GM12878 (cell line): ENCODE data around the gene SLC18A3. TPM values are rescaled to one million over a fixed set of nuclear protein-coding genes. Genes with fewer than 3 reads are reported as not detected.

Experiments
- ATAC-seq: fragments of 200-7000 bp; cut with Tn5 transposase; 3 replicates; pipeline ENCODE4 v1.9.1; 2020; ENCODE audit warnings: mild to moderate bottlenecking, moderate library complexity
- BruUV-seq: library from RNA; stranded (reverse); fragments of 400-500 nt; replicated peaks from 2 replicates; lab custom pipeline; 2021; lab: Mats Ljungman, UMichigan
- CTCF ChIA-PET: fragments of 300-600 bp; sonication (Branson Sonifier 250); formaldehyde crosslinking; extraction: SDS; loops from one replicate; lab custom pipeline; 2021; ENCODE audit warnings: inconsistent platforms; lab: Yijun Ruan, JAX
- POLR2A ChIA-PET: fragments of 350-600 bp; formaldehyde crosslinking; extraction: SDS; loops from one replicate; lab custom pipeline; 2021; ENCODE audit warnings: inconsistent platforms; lab: Charles Lee
- RAD21 ChIA-PET: fragments of 300-600 bp; sonication (Branson Sonifier 250); formaldehyde crosslinking; loops from one replicate; lab custom pipeline; 2023; ENCODE audit warnings: antibody characterized with exemption; ENCODE audit not compliant: unreplicated experiment; lab: Charles Lee
- SMC1A ChIA-PET: fragments of 300-600 bp; sonication (Branson Sonifier 250); formaldehyde crosslinking; loops from one replicate; lab custom pipeline; 2023; ENCODE audit not compliant: unreplicated experiment, uncharacterized antibody; lab: Charles Lee
- DNase-seq: peaks from one replicate; pipeline ENCODE4 v3.0.0-alpha.2; 2011; ENCODE audit warnings: low read depth, low spot score
- FAIRE-seq: peaks from 3 replicates; lab custom pipeline; 2011; peaks lifted over from hg19 to GRCh38; lab: Jason Lieb, UNC
- H2AFZ ChIP-seq: 2 replicates; pipeline ENCODE4 v1.6.0; 2011; ENCODE audit warnings: low read depth, low read length, control low read depth; ENCODE audit not compliant: control insufficient read depth
- H3K27ac ChIP-seq: 2 replicates; pipeline ENCODE4 v1.5.1; 2011; ENCODE audit warnings: control low read depth; ENCODE audit not compliant: control insufficient read depth, insufficient read depth
- H3K27me3 ChIP-seq, 2 experiments: replicated peaks in 1 of 2; 2 replicates each; pipeline versions ENCODE4 v1.6.0 to v1.6.1; 2011; ENCODE audit warnings: low read length in 1 of 2; ENCODE audit not compliant: control insufficient read depth in 2 of 2, insufficient read depth in 2 of 2
- H3K36me3 ChIP-seq, 2 experiments: 2 replicates each; pipeline ENCODE4 v1.5.1; 2011; ENCODE audit warnings: low read length in 1 of 2; ENCODE audit not compliant: control insufficient read depth in 2 of 2, insufficient read depth in 2 of 2
- H3K4me1 ChIP-seq: 2 replicates; pipeline ENCODE4 v1.6.1; 2011; ENCODE audit warnings: mild to moderate bottlenecking, low read length, moderate library complexity, mixed read lengths; ENCODE audit not compliant: control insufficient read depth, insufficient read depth
- H3K4me2 ChIP-seq: 2 replicates; pipeline ENCODE4 v1.6.0; 2011; ENCODE audit warnings: control low read depth; ENCODE audit not compliant: control insufficient read depth, insufficient read depth
- H3K4me3 ChIP-seq: fragments of 200-600 bp; sonication (generic); 2 replicates; pipeline ENCODE4 v1.5.1; 2016
- H3K79me2 ChIP-seq: 2 replicates; pipeline ENCODE4 v1.6.0; 2011; ENCODE audit warnings: low read length; ENCODE audit not compliant: control insufficient read depth, insufficient read depth
- H3K9ac ChIP-seq: 2 replicates; pipeline ENCODE4 v1.8.0; 2011; ENCODE audit warnings: low read length, control low read depth, mixed read lengths; ENCODE audit not compliant: control insufficient read depth, insufficient read depth
- H3K9me3 ChIP-seq: replicated peaks from 3 replicates; pipeline ENCODE4 v1.5.1; 2011; ENCODE audit warnings: mild to moderate bottlenecking, low read length; ENCODE audit not compliant: control insufficient read depth, insufficient read depth
- H4K20me1 ChIP-seq: 2 replicates; pipeline ENCODE4 v1.6.0; 2011; ENCODE audit not compliant: control insufficient read depth, insufficient read depth
- BACH1 ChIP-seq: fragments of 450-650 bp; IDR thresholded peaks from 2 replicates; pipeline ENCODE4 v1.6.1; 2017; ENCODE audit warnings: mild to moderate bottlenecking, borderline replicate concordance
- BHLHE40 ChIP-seq, 2 experiments: fragments of 450-650 bp in 1 of 2; IDR thresholded peaks; 2 replicates each; pipeline ENCODE4 v1.6.1; 2011 to 2017; ENCODE audit warnings: low read depth in 2 of 2, borderline replicate concordance in 1 of 2, improper control_type of control experiment in 1 of 2, low read length in 1 of 2, mild to moderate bottlenecking in 1 of 2
- FOXK2 ChIP-seq: fragments of 450-650 bp; IDR thresholded peaks from 2 replicates; pipeline ENCODE4 v1.6.1; 2017; ENCODE audit warnings: mild to moderate bottlenecking, moderate library complexity
- FOXM1 ChIP-seq: IDR thresholded peaks from 2 replicates; pipeline ENCODE4 v1.6.1; 2012; ENCODE audit warnings: low read depth, mild to moderate bottlenecking, inconsistent platforms, low read length, moderate library complexity
- IRF3 ChIP-seq: fragments of 450-650 bp; IDR thresholded peaks from 2 replicates; pipeline ENCODE4 v1.6.1; 2014; ENCODE audit warnings: mild to moderate bottlenecking
- LARP7 ChIP-seq: fragments of 450-650 bp; IDR thresholded peaks from 2 replicates; pipeline ENCODE4 v1.6.1; 2017; ENCODE audit warnings: mild to moderate bottlenecking
- MEF2A ChIP-seq: IDR thresholded peaks from 2 replicates; pipeline ENCODE4 v1.6.1; 2011; ENCODE audit warnings: low read depth, mild to moderate bottlenecking, low read length, moderate library complexity; ENCODE audit not compliant: insufficient read depth
- MTA3 ChIP-seq: IDR thresholded peaks from 2 replicates; pipeline ENCODE4 v1.6.1; 2012; ENCODE audit warnings: low read length, inconsistent platforms, borderline replicate concordance
- POU2F2 ChIP-seq: IDR thresholded peaks from 3 replicates; pipeline ENCODE4 v1.6.1; 2011; ENCODE audit warnings: low read depth, mild to moderate bottlenecking, low read length, borderline replicate concordance
- RB1 ChIP-seq: fragments of 450-650 bp; formaldehyde crosslinking; IDR thresholded peaks from 2 replicates; pipeline ENCODE4 v1.6.1; 2017; ENCODE audit warnings: mild to moderate bottlenecking, borderline replicate concordance
- RELB ChIP-seq: fragments of 450-650 bp; IDR thresholded peaks from 2 replicates; pipeline ENCODE4 v1.6.1; 2017; ENCODE audit warnings: low read depth, mild to moderate bottlenecking, moderate library complexity
- SREBF1 ChIP-seq: IDR thresholded peaks from 2 replicates; pipeline ENCODE4 v1.6.1; 2012; ENCODE audit warnings: mild to moderate bottlenecking, low read length
- STAT3 ChIP-seq: IDR thresholded peaks from 2 replicates; pipeline ENCODE4 v1.6.1; 2011; ENCODE audit warnings: low read depth, low read length, improper control_type of control experiment
- TBL1XR1 ChIP-seq: IDR thresholded peaks from 2 replicates; pipeline ENCODE4 v1.6.1; 2012; ENCODE audit warnings: low read depth, low read length, improper control_type of control experiment
- USF1 ChIP-seq: IDR thresholded peaks from 2 replicates; pipeline ENCODE4 v1.6.1; 2011; ENCODE audit warnings: borderline replicate concordance, low read depth, mild to moderate bottlenecking, moderate library complexity, mixed read lengths, low read length; ENCODE audit not compliant: insufficient read depth; ENCODE audit errors: extremely low read length
- WRNIP1 ChIP-seq: IDR thresholded peaks from 2 replicates; pipeline ENCODE4 v1.6.1; 2011; ENCODE audit warnings: low read depth, low read length, improper control_type of control experiment, borderline replicate concordance
- YY1 ChIP-seq: IDR thresholded peaks from 2 replicates; pipeline ENCODE4 v1.6.1; 2011; ENCODE audit warnings: low read depth, mild to moderate bottlenecking, low read length
- ZBTB40 ChIP-seq: fragments of 450-650 bp; IDR thresholded peaks from 2 replicates; pipeline ENCODE4 v1.6.1; 2016; ENCODE audit warnings: mild to moderate bottlenecking, moderate library complexity, borderline replicate concordance
- ZNF622 ChIP-seq: fragments of 450-650 bp; IDR thresholded peaks from 2 replicates; pipeline ENCODE4 v1.6.1; 2017; ENCODE audit warnings: mild to moderate bottlenecking, inconsistent platforms
- WGBS: methylation state at CpG from one replicate; pipeline ENCODE4 v1.1.6; 2016; ENCODE audit warnings: low lambda C conversion rate; ENCODE audit not compliant: insufficient replicate concordance, insufficient coverage; ENCODE audit errors: missing lambda C conversion rate; 5-methylcytosine and 5-hydroxymethylcytosine counted together
- in situ Hi-C: fragments of 300-500 bp; cut with MboI; formaldehyde crosslinking; loops from 9 replicates; pipeline ENCODE4 v1.14.3; 2018; ENCODE audit warnings: mixed read lengths
- intact Hi-C: fragments of 100-400 bp; cut with micrococcal nuclease; formaldehyde crosslinking; loops from one replicate; pipeline ENCODE4 v1.14.2; 2022; ENCODE audit not compliant: unreplicated experiment
- polyA plus RNA-seq, 11 experiments: library from polyadenylated mRNA; depleted of rRNA in 4 of 11; unstranded in 6 of 11; stranded (reverse) in 5 of 11; fragments of >200 nt; fragmentation: Nextera tagmentation in 4 of 11; fragmentation: Illumina TruSeq in 1 of 11; extraction: Ambion mirVana in 4 of 11; extraction: Trizol in 1 of 11; gene quantifications; 1 replicate in 1 of 11; 2 replicates in 10 of 11; pipeline versions ENCODE4 v1.2.1 to v1.2.3, GENCODE V29; 2011 to 2016; ENCODE audit warnings: inconsistent platforms in 2 of 11, missing spikeins in 2 of 11, low read depth in 1 of 11
- total RNA-seq, 4 experiments: library from RNA; depleted of rRNA in 3 of 4; stranded (reverse); fragments of >200 nt in 3 of 4; fragmentation: Illumina TruSeq in 1 of 4; extraction: Trizol in 1 of 4; gene quantifications; 2 replicates each; pipeline versions ENCODE4 v1.2.1 to v1.2.3, GENCODE V29; 2013 to 2021

SLC18A3 gene
- total and polyA plus RNA-seq, 10 of the 15 experiments (the other 5 are each of a cell fraction or from before 2014, with no cell fraction given) = not detected

- Histone ChIP-seq H3K27ac (no peak overlapping the region), H3K4me1 (no peaks in the 10 kb centered on the region), H3K9ac (no peak overlapping the region), H3K79me2 (no peaks in the 10 kb centered on the region), H3K4me2 (no peak overlapping the region), H3K27me3 (peaks cover 0 to 2% of the 10 kb centered on the region in 2 experiments; a peak in 1 of 4 replicates), H3K36me3 (no peaks in the 10 kb centered on the region), H2AFZ (no peak overlapping the region)
- ChIA-PET SMC1A (no interaction called here), CTCF (no interaction called here)
- DNase-seq = no peak
- WGBS = 41% methylated on average over 6 of the region's 6 CpGs
- BruUV-seq = no TSS peak
- no peak for ATAC-seq
- no peak for FAIRE-seq
- no peak for TF ChIP-seq YY1
- no peak for TF ChIP-seq FOXK2
- TF ChIP-seq FOXM1 = no peak
- no peak for TF ChIP-seq ZBTB40
- TF ChIP-seq POU2F2 = no peak
- no peak for TF ChIP-seq WRNIP1
- no peak for TF ChIP-seq TBL1XR1
- no peak for TF ChIP-seq LARP7
- TF ChIP-seq SREBF1 = no peak
- no peak for TF ChIP-seq BACH1
- TF ChIP-seq MTA3 = no peak
- TF ChIP-seq STAT3 = no peak
- TF ChIP-seq BHLHE40 (IDR thresholded peaks at IDR 0.05; ENCODE audit: borderline replicate concordance in 1 of 2, low read depth in 2 of 2, low read length in 1 of 2) = no peak
- no peak for TF ChIP-seq ZNF622
- TF ChIP-seq MEF2A = no peak
- TF ChIP-seq IRF3 = no peak
- no peak for TF ChIP-seq USF1
- TF ChIP-seq RELB = no peak
- no peak for TF ChIP-seq RB1
- TF ChIP-seq, all 136 proteins: peak for 0
- Histone ChIP-seq H3K4me3 (no peak overlapping the region), H3K9me3 (no peaks in the 10 kb centered on the region), H4K20me1 (no peaks in the 10 kb centered on the region)
- in situ Hi-C loops = no loop called here
- ChIA-PET POLR2A (no interaction called here), RAD21 (no interaction called here)
- intact Hi-C loops = no loop called here
These were observed 21.9 kb downstream of the SLC18A3 start for GRCh38 chr10:49631975-49632374.
